DND-41 (cell line): ENCODE results near the gene TDRD9.

ENCODE experiments used
- ATAC-seq: fragments of 200-7000 bp; cut with Tn5 transposase; 3 replicates; pipeline ENCODE4 v1.9.1; 2021; ENCODE audit warnings: low read depth; ENCODE audit not compliant: insufficient read depth
- DNase-seq: peaks from one replicate; pipeline ENCODE4 v3.0.0-alpha.2; 2020
- H2AFZ ChIP-seq: 2 replicates; pipeline ENCODE4 v1.6.0; 2012; ENCODE audit warnings: low read depth, low read length
- H3K27ac ChIP-seq: 2 replicates; pipeline ENCODE4 v1.5.1; 2012; ENCODE audit warnings: low read length, inconsistent platforms
- H3K27me3 ChIP-seq: fragments of 200-600 bp; sonication (generic); 2 replicates; pipeline ENCODE4 v1.6.0; 2012; ENCODE audit warnings: low read length, mild to moderate bottlenecking, inconsistent platforms; ENCODE audit not compliant: insufficient read depth, poor library complexity
- H3K36me3 ChIP-seq: 2 replicates; pipeline ENCODE4 v1.5.1; 2012; ENCODE audit warnings: low read length, inconsistent platforms; ENCODE audit not compliant: insufficient read depth
- H3K4me1 ChIP-seq: 2 replicates; pipeline ENCODE4 v1.5.1; 2012; ENCODE audit warnings: mild to moderate bottlenecking, low read length; ENCODE audit not compliant: insufficient read depth
- H3K4me2 ChIP-seq: 2 replicates; pipeline ENCODE4 v1.6.0; 2012; ENCODE audit warnings: mild to moderate bottlenecking, moderate library complexity, low read length, inconsistent platforms; ENCODE audit not compliant: insufficient read depth
- H3K4me3 ChIP-seq, 2 experiments: fragments of 200-600 bp in 1 of 2; shearing (Covaris generic) in 1 of 2; 2 replicates each; pipeline ENCODE4 v1.5.1; 2012 to 2016; ENCODE audit warnings: inconsistent platforms in 2 of 2, low read length in 2 of 2, mild to moderate bottlenecking in 2 of 2, low read depth in 1 of 2, moderate library complexity in 1 of 2
- H3K79me2 ChIP-seq: 2 replicates; pipeline ENCODE4 v1.6.0; 2012; ENCODE audit warnings: low read length, inconsistent platforms; ENCODE audit not compliant: insufficient read depth
- H3K9ac ChIP-seq: 2 replicates; pipeline ENCODE4 v1.6.0; 2012; ENCODE audit warnings: low read depth, mild to moderate bottlenecking, inconsistent platforms, low read length, moderate library complexity
- H3K9me3 ChIP-seq: 2 replicates; pipeline ENCODE4 v1.5.1; 2012; ENCODE audit warnings: low read length, moderate library complexity, mild to moderate bottlenecking, inconsistent platforms; ENCODE audit not compliant: insufficient read depth, severe bottlenecking
- H4K20me1 ChIP-seq: 2 replicates; pipeline ENCODE4 v1.6.0; 2012; ENCODE audit warnings: low read length; ENCODE audit not compliant: insufficient read depth
- CTCF ChIP-seq: IDR thresholded peaks from 2 replicates; pipeline ENCODE4 v1.5.1; 2012; ENCODE audit warnings: borderline replicate concordance, low read length, moderate library complexity, mild to moderate bottlenecking; ENCODE audit not compliant: poor library complexity, severe bottlenecking; ENCODE audit errors: extremely low read depth
- EZH2 ChIP-seq: IDR thresholded peaks from 3 replicates; pipeline ENCODE4 v1.6.1; 2012; ENCODE audit warnings: borderline replicate concordance, low read depth, mild to moderate bottlenecking, moderate library complexity, low read length, inconsistent platforms; ENCODE audit not compliant: severe bottlenecking

TDRD9 gene

GRCh38 chr14:103880348-103881267 is 47.6 kb upstream of the TDRD9 start:
- Histone ChIP-seq H3K27ac (no peak overlapping the region), H3K9me3 (no peaks in the 10 kb centered on the region), H3K4me2 (0 out of 2 replicates have a peak overlapping the region, but pooled peaks have one; percentile 12), H3K9ac (no peak overlapping the region), H3K36me3 (no peaks in the 10 kb centered on the region), H2AFZ (no peak overlapping the region), H3K79me2 (no peaks in the 10 kb centered on the region), H3K4me3 (no peak overlapping the region), H3K27me3 (peaks cover 17% of the 10 kb centered on the region), H3K4me1 (peaks cover 11% of the 10 kb centered on the region; the same call in 1 of the 2 replicates), H4K20me1 (peaks cover 4% of the 10 kb centered on the region; the same call in 1 of the 2 replicates)
- DNase-seq (peak; percentile 36), ATAC-seq (peak; percentile 70)
- TF ChIP-seq EZH2: no peak

- no peak overlapping the region for H2AFZ ChIP-seq
- H3K27ac ChIP-seq: no peak overlapping the region
- H3K4me3 ChIP-seq: no peak overlapping the region
- H4K20me1 ChIP-seq: peaks cover 4% of the 10 kb centered on the region; the same call in 1 of the 2 replicates
- ATAC-seq (no peak), DNase-seq (no peak)
- no peak overlapping the region for H3K4me2 ChIP-seq
- peaks cover 11% of the 10 kb centered on the region; the same call in 1 of the 2 replicates for H3K4me1 ChIP-seq
- peaks cover 17% of the 10 kb centered on the region for H3K27me3 ChIP-seq
- no peak overlapping the region for H3K9ac ChIP-seq
- no peaks in the 10 kb centered on the region for H3K9me3 ChIP-seq
- no peaks in the 10 kb centered on the region for H3K36me3 ChIP-seq
- TF ChIP-seq CTCF (no peak), EZH2 (no peak)
- no peaks in the 10 kb centered on the region for H3K79me2 ChIP-seq
These were observed 46.7 kb upstream of the TDRD9 start for GRCh38 chr14:103881268-103882201.

- H3K9me3 ChIP-seq: no peaks in the 10 kb centered on the region
- TF ChIP-seq CTCF: no peak
- TF ChIP-seq EZH2: no peak
- no peak overlapping the region for H3K4me3 ChIP-seq
- H3K9ac ChIP-seq: no peak overlapping the region
- H3K27me3 ChIP-seq: peaks cover 17% of the 10 kb centered on the region
- ATAC-seq: no peak
- no peak overlapping the region for H3K27ac ChIP-seq
- H3K36me3 ChIP-seq: no peaks in the 10 kb centered on the region
- H4K20me1 ChIP-seq: peaks cover 4% of the 10 kb centered on the region; the same call in 1 of the 2 replicates
- H2AFZ ChIP-seq: no peak overlapping the region
- no peaks in the 10 kb centered on the region for H3K79me2 ChIP-seq
- no peak for DNase-seq
- no peak overlapping the region for H3K4me2 ChIP-seq
- peaks cover 11% of the 10 kb centered on the region; the same call in 1 of the 2 replicates for H3K4me1 ChIP-seq
These were observed 45.6 kb upstream of the TDRD9 start for GRCh38 chr14:103882503-103883262.
